ENCODE data around the gene KCNAB2.

Gene KCNAB2

DNA sequence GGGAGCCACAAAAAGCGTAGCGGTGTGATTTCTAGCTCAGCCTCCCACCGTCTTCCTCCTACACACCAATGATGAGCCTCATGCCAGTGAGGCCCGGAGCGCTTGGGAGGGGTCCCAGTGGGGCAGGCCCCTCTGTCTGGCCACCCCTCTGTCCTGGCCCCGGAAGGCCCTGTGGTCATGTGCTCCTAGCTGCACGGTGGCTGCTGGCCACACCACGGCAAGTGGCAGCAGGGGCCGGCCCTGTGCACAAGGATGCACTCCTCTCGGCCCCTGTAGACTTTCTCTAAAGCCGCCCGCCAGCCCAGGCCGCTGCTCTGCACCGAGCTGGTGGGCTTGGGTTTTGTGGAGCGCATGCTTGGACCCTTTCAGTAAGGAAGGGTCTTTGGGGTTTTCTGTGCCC lies 53.6 kb downstream of the KCNAB2 start:
- Histone ChIP-seq H3K27ac (ENCODE audit: insufficient read depth in 1 of 2, low read depth in 1 of 2, low read length in 2 of 2, poor library complexity in 1 of 2, severe bottlenecking in 2 of 2) (no peak overlapping the region), H3K4me3 (ENCODE audit: control insufficient read depth in 1 of 7, extremely low read depth in 1 of 7, insufficient read depth in 4 of 7, low read depth in 2 of 7, low read length in 6 of 7) (no peak overlapping the region), H3K27me3 (replicated peaks in 2 of 5; ENCODE audit: control insufficient read depth in 4 of 5, insufficient read depth in 5 of 5, low read length in 4 of 5) (peaks cover 0 to 7% (median 3%) of the 10 kb centered on the region in 5 experiments), H3K9me3 (ENCODE audit: control extremely low read depth in 1 of 5, control insufficient read depth in 4 of 5, insufficient read depth in 2 of 5, low read depth in 1 of 5, low read length in 4 of 5) (no peaks in the 10 kb centered on the region), H3K4me1 (ENCODE audit: control extremely low read depth in 1 of 4, control insufficient read depth in 4 of 4, insufficient read depth in 4 of 4, low read length in 3 of 4) (peaks cover 0 to 12% (median 4%) of the 10 kb centered on the region in 4 experiments), H3K36me3 (ENCODE audit: control insufficient read depth in 4 of 4, insufficient read depth in 4 of 4, low read length in 3 of 4) (peaks cover 0 to 52% (median 34%) of the 10 kb centered on the region in 4 experiments)
- 93% methylated on average over 8 of the region's 15 CpGs for WGBS (ENCODE audit: insufficient coverage)
- no peak for DNase-seq
- POLR2A ChIA-PET, result no interaction called here
- CTCF ChIA-PET, result no interaction called here

GRCh38 chr1:6099787-6100765 lies 54.4 kb downstream of the KCNAB2 start:
- POLR2A ChIA-PET, result interaction anchor here (1.0 kb wide), 1 partner anchor 9 kb away, joined by 3 read pairs; no protein-coding TSS in a partner anchor
- CTCF ChIA-PET, result no interaction called here
- WGBS (ENCODE audit: insufficient coverage), result 72% methylated on average over 14 of the region's 27 CpGs
- Histone ChIP-seq H3K27ac (ENCODE audit: insufficient read depth in 1 of 2, low read depth in 1 of 2, low read length in 2 of 2, poor library complexity in 1 of 2, severe bottlenecking in 2 of 2) (no peak overlapping the region), H3K36me3 (ENCODE audit: control insufficient read depth in 4 of 4, insufficient read depth in 4 of 4, low read length in 3 of 4) (peaks cover 0 to 44% (median 28%) of the 10 kb centered on the region in 4 experiments), H3K9me3 (ENCODE audit: control extremely low read depth in 1 of 5, control insufficient read depth in 4 of 5, insufficient read depth in 2 of 5, low read depth in 1 of 5, low read length in 4 of 5) (no peaks in the 10 kb centered on the region), H3K27me3 (replicated peaks in 2 of 5; ENCODE audit: control insufficient read depth in 4 of 5, insufficient read depth in 5 of 5, low read length in 4 of 5) (peaks cover 0 to 7% (median 3%) of the 10 kb centered on the region in 5 experiments), H3K4me1 (ENCODE audit: control extremely low read depth in 1 of 4, control insufficient read depth in 4 of 4, insufficient read depth in 4 of 4, low read length in 3 of 4) (peaks cover 0 to 12% (median 4%) of the 10 kb centered on the region in 4 experiments), H3K4me3 (ENCODE audit: control insufficient read depth in 1 of 7, extremely low read depth in 1 of 7, insufficient read depth in 4 of 7, low read depth in 2 of 7, low read length in 6 of 7) (no peak overlapping the region)
- peak in 1 of 3 donors; percentile 35 for DNase-seq

DNA sequence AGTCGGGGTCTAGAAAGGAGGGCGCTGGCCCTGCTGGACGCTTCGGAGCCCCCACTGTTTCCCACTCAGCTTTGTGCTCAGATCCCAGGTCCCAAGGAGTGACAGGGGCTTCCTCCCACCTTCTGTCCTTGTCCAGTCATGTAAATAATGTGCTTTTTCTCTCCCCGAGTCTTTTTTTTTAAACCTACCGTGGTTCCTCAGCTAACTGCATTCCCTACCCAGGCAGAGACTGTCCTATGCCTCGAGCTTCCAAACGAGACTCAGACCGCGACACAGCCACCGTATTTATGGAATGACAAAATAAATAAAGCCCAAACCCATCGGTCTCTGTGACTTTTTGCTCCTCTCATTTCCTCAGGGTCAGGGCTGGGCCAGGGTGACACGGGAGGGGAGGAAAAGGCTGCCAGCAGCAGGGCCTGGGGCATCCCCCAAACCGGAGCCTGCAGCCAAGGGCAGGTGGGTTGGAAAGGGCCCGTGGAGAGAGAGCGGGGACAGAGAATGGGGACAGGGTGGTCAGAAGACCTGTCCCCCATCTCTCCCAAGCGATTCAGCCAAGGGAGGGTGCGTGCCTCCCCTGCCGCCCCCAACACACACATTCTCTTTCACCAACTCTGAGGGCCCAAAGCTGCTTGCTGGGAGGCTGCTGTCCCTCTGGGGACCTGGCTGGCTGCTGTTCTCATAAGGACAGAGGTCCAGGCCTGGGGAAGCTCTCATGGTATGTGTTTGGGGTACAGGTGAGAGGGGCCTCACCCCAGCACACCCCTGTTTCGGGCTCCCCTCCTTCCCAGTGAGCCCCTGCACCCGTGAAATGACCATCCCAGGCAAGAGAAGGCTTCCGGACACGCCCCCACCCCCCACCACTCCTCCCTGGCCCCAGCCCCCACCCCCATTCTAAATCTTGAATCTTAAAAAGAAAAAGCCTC lies 55.4 kb downstream of the KCNAB2 start:
- Histone ChIP-seq H3K27me3 (replicated peaks in 2 of 5; ENCODE audit: control insufficient read depth in 4 of 5, insufficient read depth in 5 of 5, low read length in 4 of 5) (peaks cover 0 to 7% (median 3%) of the 10 kb centered on the region in 5 experiments), H3K4me1 (ENCODE audit: control extremely low read depth in 1 of 4, control insufficient read depth in 4 of 4, insufficient read depth in 4 of 4, low read length in 3 of 4) (peaks cover 0 to 12% (median 4%) of the 10 kb centered on the region in 4 experiments), H3K36me3 (ENCODE audit: control insufficient read depth in 4 of 4, insufficient read depth in 4 of 4, low read length in 3 of 4) (peaks cover 0 to 36% (median 22%) of the 10 kb centered on the region in 4 experiments), H3K27ac (ENCODE audit: insufficient read depth in 1 of 2, low read depth in 1 of 2, low read length in 2 of 2, poor library complexity in 1 of 2, severe bottlenecking in 2 of 2) (no peak overlapping the region), H3K9me3 (ENCODE audit: control extremely low read depth in 1 of 5, control insufficient read depth in 4 of 5, insufficient read depth in 2 of 5, low read depth in 1 of 5, low read length in 4 of 5) (no peaks in the 10 kb centered on the region), H3K4me3 (ENCODE audit: control insufficient read depth in 1 of 7, extremely low read depth in 1 of 7, insufficient read depth in 4 of 7, low read depth in 2 of 7, low read length in 6 of 7) (no peak overlapping the region)
- POLR2A ChIA-PET, result interaction anchor here (1.0 kb wide), 1 partner anchor 10 kb away, joined by 3 read pairs; no protein-coding TSS in a partner anchor
- 54% methylated on average over 14 of the region's 23 CpGs for WGBS (ENCODE audit: insufficient coverage)
- CTCF ChIA-PET, result interaction anchor here (0.5 kb wide), 1 partner anchor 87 kb away, joined by 3 read pairs; no protein-coding TSS in a partner anchor
- no peak for DNase-seq

DNA sequence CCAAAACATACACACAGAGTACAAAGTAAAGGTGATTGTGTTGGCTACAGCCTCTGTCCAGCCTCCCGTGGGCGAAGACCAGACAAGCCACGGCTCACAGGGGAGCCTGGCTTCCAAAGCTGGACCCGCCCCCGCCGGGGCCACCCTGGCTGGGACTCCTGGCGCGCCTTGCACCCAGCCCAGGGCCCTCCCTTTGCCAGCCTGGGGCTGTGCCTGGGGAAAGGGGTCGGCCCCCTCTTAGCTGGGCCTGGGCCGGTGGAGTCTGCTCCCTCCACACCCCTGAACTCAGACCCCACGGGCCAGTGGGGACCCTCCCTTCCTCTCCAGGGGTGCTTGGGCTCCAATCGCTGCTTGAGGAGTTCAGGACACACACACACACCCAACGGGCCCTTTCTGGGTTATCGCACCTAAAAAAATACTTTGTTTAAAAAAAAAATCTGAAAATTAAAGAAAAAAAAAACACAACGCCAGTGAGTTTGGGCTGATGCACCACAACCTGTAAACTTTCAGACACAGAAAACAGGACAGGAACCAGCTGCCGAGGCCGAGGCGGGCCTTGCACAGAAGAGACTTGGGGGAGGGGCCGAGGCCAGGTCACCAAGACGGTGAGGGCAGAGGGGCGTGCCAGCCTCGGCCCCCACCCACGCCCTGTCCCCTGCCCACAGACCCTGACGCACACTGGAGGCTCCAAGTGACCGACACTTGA lies 56.3 kb downstream of the KCNAB2 start:
- CTCF ChIA-PET, result interaction anchor here (0.5 kb wide), 1 partner anchor 86 kb away, joined by 3 read pairs; no protein-coding TSS in a partner anchor
- Histone ChIP-seq H3K9me3 (ENCODE audit: control extremely low read depth in 1 of 5, control insufficient read depth in 4 of 5, insufficient read depth in 2 of 5, low read depth in 1 of 5, low read length in 4 of 5) (no peaks in the 10 kb centered on the region), H3K27me3 (replicated peaks in 2 of 5; ENCODE audit: control insufficient read depth in 4 of 5, insufficient read depth in 5 of 5, low read length in 4 of 5) (peaks cover 0 to 7% (median 3%) of the 10 kb centered on the region in 5 experiments), H3K36me3 (ENCODE audit: control insufficient read depth in 4 of 4, insufficient read depth in 4 of 4, low read length in 3 of 4) (peaks cover 0 to 27% (median 17%) of the 10 kb centered on the region in 4 experiments), H3K4me3 (ENCODE audit: control insufficient read depth in 1 of 7, extremely low read depth in 1 of 7, insufficient read depth in 4 of 7, low read depth in 2 of 7, low read length in 6 of 7) (no peak overlapping the region), H3K4me1 (ENCODE audit: control extremely low read depth in 1 of 4, control insufficient read depth in 4 of 4, insufficient read depth in 4 of 4, low read length in 3 of 4) (peaks cover 0 to 12% (median 4%) of the 10 kb centered on the region in 4 experiments), H3K27ac (ENCODE audit: insufficient read depth in 1 of 2, low read depth in 1 of 2, low read length in 2 of 2, poor library complexity in 1 of 2, severe bottlenecking in 2 of 2) (no peak overlapping the region)
- WGBS (ENCODE audit: insufficient coverage), result 49% methylated on average over 12 of the region's 25 CpGs
- DNase-seq, result peak in 2 of 3 donors; percentile 46 to 51
- POLR2A ChIA-PET, result no interaction called here

DNA sequence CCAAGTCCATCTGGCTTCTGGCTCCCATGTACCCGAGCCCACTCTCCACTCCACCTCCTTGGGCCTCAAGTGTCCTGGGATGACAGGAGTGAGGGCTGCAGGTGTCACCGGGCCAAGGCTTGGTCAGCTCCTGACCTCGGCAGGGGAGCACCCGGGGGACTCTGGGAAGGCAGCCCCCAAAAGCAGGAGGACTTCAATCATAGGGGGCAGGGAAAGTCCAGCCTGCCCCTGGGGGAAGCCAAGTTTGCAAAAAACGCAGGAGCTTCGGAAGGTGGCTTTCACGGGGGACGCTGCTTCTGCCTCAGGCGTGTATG lies 56.8 kb downstream of the KCNAB2 start:
- Histone ChIP-seq H3K9me3 (ENCODE audit: control extremely low read depth in 1 of 5, control insufficient read depth in 4 of 5, insufficient read depth in 2 of 5, low read depth in 1 of 5, low read length in 4 of 5) (no peaks in the 10 kb centered on the region), H3K4me1 (ENCODE audit: control extremely low read depth in 1 of 4, control insufficient read depth in 4 of 4, insufficient read depth in 4 of 4, low read length in 3 of 4) (peaks cover 0 to 12% (median 4%) of the 10 kb centered on the region in 4 experiments), H3K27me3 (replicated peaks in 2 of 5; ENCODE audit: control insufficient read depth in 4 of 5, insufficient read depth in 5 of 5, low read length in 4 of 5) (peaks cover 0 to 7% (median 3%) of the 10 kb centered on the region in 5 experiments), H3K36me3 (ENCODE audit: control insufficient read depth in 4 of 4, insufficient read depth in 4 of 4, low read length in 3 of 4) (peaks cover 0 to 22% (median 14%) of the 10 kb centered on the region in 4 experiments), H3K4me3 (ENCODE audit: control insufficient read depth in 1 of 7, extremely low read depth in 1 of 7, insufficient read depth in 4 of 7, low read depth in 2 of 7, low read length in 6 of 7) (no peak overlapping the region), H3K27ac (ENCODE audit: insufficient read depth in 1 of 2, low read depth in 1 of 2, low read length in 2 of 2, poor library complexity in 1 of 2, severe bottlenecking in 2 of 2) (no peak overlapping the region)
- POLR2A ChIA-PET, result no interaction called here
- WGBS (ENCODE audit: insufficient coverage), result 81% methylated on average over 8 of the region's 9 CpGs
- no peak for DNase-seq
- CTCF ChIA-PET, result no interaction called here

GRCh38 chr1:6103111-6103853 lies 57.6 kb downstream of the KCNAB2 start:
- POLR2A ChIA-PET, result no interaction called here
- peaks cover 0 to 14% (median 9%) of the 10 kb centered on the region in 4 experiments for H3K36me3 ChIP-seq (ENCODE audit: control insufficient read depth in 4 of 4, insufficient read depth in 4 of 4, low read length in 3 of 4)
- no peak for DNase-seq
- peaks cover 0 to 12% (median 4%) of the 10 kb centered on the region in 4 experiments for H3K4me1 ChIP-seq (ENCODE audit: control extremely low read depth in 1 of 4, control insufficient read depth in 4 of 4, insufficient read depth in 4 of 4, low read length in 3 of 4)
- peaks cover 0 to 7% (median 3%) of the 10 kb centered on the region in 5 experiments for H3K27me3 ChIP-seq (replicated peaks in 2 of 5; ENCODE audit: control insufficient read depth in 4 of 5, insufficient read depth in 5 of 5, low read length in 4 of 5)
- CTCF ChIA-PET, result interaction anchor here (1.7 kb wide), 1 partner anchor 81 kb away, joined by 3 read pairs; no protein-coding TSS in a partner anchor
- H3K9me3 ChIP-seq (ENCODE audit: control extremely low read depth in 1 of 5, control insufficient read depth in 4 of 5, insufficient read depth in 2 of 5, low read depth in 1 of 5, low read length in 4 of 5), result no peaks in the 10 kb centered on the region
- no peak overlapping the region for H3K27ac ChIP-seq (ENCODE audit: insufficient read depth in 1 of 2, low read depth in 1 of 2, low read length in 2 of 2, poor library complexity in 1 of 2, severe bottlenecking in 2 of 2)
- no peak overlapping the region for H3K4me3 ChIP-seq (ENCODE audit: control insufficient read depth in 1 of 7, extremely low read depth in 1 of 7, insufficient read depth in 4 of 7, low read depth in 2 of 7, low read length in 6 of 7)
- 84% methylated on average over 19 of the region's 22 CpGs for WGBS (ENCODE audit: insufficient coverage)

Measured in common myeloid progenitor, CD34-positive (primary cell).